Brain microvascular endothelial cell (primary cell): ENCODE data around the gene TRMT2A.

Source experiments
- DNase-seq: peaks from one replicate; pipeline ENCODE4 v3.0.0-alpha.2; 2020
- H3K27ac ChIP-seq: fragments of 250-450 bp; sonication (Bioruptor Pico); 2 replicates; pipeline ENCODE4 v1.5.1; 2020; ENCODE audit warnings: mild to moderate bottlenecking, moderate library complexity
- H3K27me3 ChIP-seq: fragments of 250-450 bp; sonication (Bioruptor Pico); replicated peaks from 2 replicates; pipeline ENCODE4 v1.5.1; 2020; ENCODE audit warnings: mild to moderate bottlenecking
- H3K36me3 ChIP-seq: fragments of 250-450 bp; sonication (Bioruptor Pico); replicated peaks from 2 replicates; pipeline ENCODE4 v1.5.1; 2020; ENCODE audit warnings: mild to moderate bottlenecking
- H3K4me3 ChIP-seq: 2 replicates; pipeline ENCODE4 v1.5.1; 2011; ENCODE audit warnings: low read depth, mild to moderate bottlenecking, control low read depth, low read length, moderate library complexity
- CTCF ChIP-seq: IDR thresholded peaks from 2 replicates; pipeline ENCODE4 v1.5.1; 2011; ENCODE audit warnings: low read depth, mild to moderate bottlenecking, moderate library complexity, low read length, control low read depth, inconsistent platforms; ENCODE audit errors: missing control alignments
- in situ Hi-C: cut with HindIII; loops from 2 replicates; pipeline ENCODE4 v1.10.0; 2017; ENCODE audit warnings: low sequenced_read_pairs, low pct_ligation_motif_present

TRMT2A gene

GRCh38 chr22:20137671-20138416 lies 20.8 kb upstream of the TRMT2A start:
- in situ Hi-C loops, result no loop called here
- H3K36me3 ChIP-seq, result peaks cover 15% of the 10 kb centered on the region
- H3K27me3 ChIP-seq, result no peaks in the 10 kb centered on the region
- no peak overlapping the region for H3K4me3 ChIP-seq
- H3K27ac ChIP-seq, result no peak overlapping the region
- TF ChIP-seq CTCF, result no peak
- no peak for DNase-seq

- H3K36me3 ChIP-seq, result peaks cover 14% of the 10 kb centered on the region
- DNase-seq, result no peak
- no peaks in the 10 kb centered on the region for H3K27me3 ChIP-seq
- in situ Hi-C loops, result no loop called here
- TF ChIP-seq CTCF, result no peak
- no peak overlapping the region for H3K4me3 ChIP-seq
- H3K27ac ChIP-seq, result no peak overlapping the region
Observed at GRCh38 chr22:20137113-20137512, 20.1 kb upstream of the TRMT2A start.

- TF ChIP-seq CTCF, result no peak
- in situ Hi-C loops, result no loop called here
- H3K27ac ChIP-seq, result no peak overlapping the region
- no peak for DNase-seq
- H3K27me3 ChIP-seq, result no peaks in the 10 kb centered on the region
- H3K4me3 ChIP-seq, result no peak overlapping the region
- H3K36me3 ChIP-seq, result peaks cover 14% of the 10 kb centered on the region
Observed at GRCh38 chr22:20136603-20136873, 19.5 kb upstream of the TRMT2A start.

- H3K27ac ChIP-seq, result no peak overlapping the region
- TF ChIP-seq CTCF, result no peak
- in situ Hi-C loops, result no loop called here
Observed at GRCh38 chr22:20135806-20136602, 19.0 kb upstream of the TRMT2A start.

GRCh38 chr22:20135265-20135664 lies 18.2 kb upstream of the TRMT2A start:
- Histone ChIP-seq H3K27me3 (no peaks in the 10 kb centered on the region), H3K27ac (no peak overlapping the region), H3K36me3 (peaks cover 9% of the 10 kb centered on the region), H3K4me3 (no peak overlapping the region)
- in situ Hi-C loops, result no loop called here
- TF ChIP-seq CTCF, result no peak
- DNase-seq, result no peak

More at GRCh38 chr22:20135806-20136602, 19.0 kb upstream of the TRMT2A start:
- no peak for DNase-seq
- H3K27me3 ChIP-seq, result no peaks in the 10 kb centered on the region
- H3K4me3 ChIP-seq, result no peak overlapping the region
- H3K36me3 ChIP-seq, result peaks cover 14% of the 10 kb centered on the region
